Neural crest cell (in vitro differentiated cells): Measurements from ENCODE around the gene TMEM109. TPM values are rescaled to one million over a fixed set of nuclear protein-coding genes. Genes with fewer than 3 reads are reported as not detected.

Experiments
- DNase-seq: peaks from one replicate; pipeline ENCODE4 v3.0.0; 2021; ENCODE audit warnings: low read depth, mixed read lengths, low spot score
- H3K27ac Mint-ChIP-seq: one replicate; pipeline ENCODE4 v1.8.0; 2021; ENCODE audit warnings: mild to moderate bottlenecking, mixed read lengths; ENCODE audit not compliant: unreplicated experiment
- H3K27me3 Mint-ChIP-seq: 2 replicates; pipeline ENCODE4 v1.8.0; 2021; ENCODE audit warnings: low read depth, mild to moderate bottlenecking, mixed read lengths
- H3K36me3 Mint-ChIP-seq: 2 replicates; pipeline ENCODE4 v1.8.0; 2021; ENCODE audit warnings: low read depth, mild to moderate bottlenecking, mixed read lengths
- H3K4me1 Mint-ChIP-seq: 2 replicates; pipeline ENCODE4 v1.8.0; 2021; ENCODE audit warnings: mixed read lengths
- H3K4me3 Mint-ChIP-seq: one replicate; pipeline ENCODE4 v1.8.0; 2021; ENCODE audit warnings: mild to moderate bottlenecking, mixed read lengths
- H3K9me3 Mint-ChIP-seq: 2 replicates; pipeline ENCODE4 v1.8.0; 2021; ENCODE audit warnings: mixed read lengths
- CTCF ChIP-seq: fragments of 200-600 bp; sonication (generic); conservative IDR thresholded peaks from 2 replicates; pipeline ENCODE4 v1.5.0; 2021; ENCODE audit warnings: antibody characterized with exemption, mild to moderate bottlenecking
- total RNA-seq: library from RNA; stranded (reverse); gene quantifications from 2 replicates; pipeline ENCODE4 v1.2.1, GENCODE V29; 2021

TMEM109 gene
- total RNA-seq, 1 donor from 2014 or later, result 64.4 TPM

GRCh38 chr11:60876168-60876485 lies 37.8 kb upstream of the TMEM109 start:
- no peak overlapping the region for H3K27ac Mint-ChIP-seq
- no peak for TF ChIP-seq CTCF
- DNase-seq, result no peak

DNA sequence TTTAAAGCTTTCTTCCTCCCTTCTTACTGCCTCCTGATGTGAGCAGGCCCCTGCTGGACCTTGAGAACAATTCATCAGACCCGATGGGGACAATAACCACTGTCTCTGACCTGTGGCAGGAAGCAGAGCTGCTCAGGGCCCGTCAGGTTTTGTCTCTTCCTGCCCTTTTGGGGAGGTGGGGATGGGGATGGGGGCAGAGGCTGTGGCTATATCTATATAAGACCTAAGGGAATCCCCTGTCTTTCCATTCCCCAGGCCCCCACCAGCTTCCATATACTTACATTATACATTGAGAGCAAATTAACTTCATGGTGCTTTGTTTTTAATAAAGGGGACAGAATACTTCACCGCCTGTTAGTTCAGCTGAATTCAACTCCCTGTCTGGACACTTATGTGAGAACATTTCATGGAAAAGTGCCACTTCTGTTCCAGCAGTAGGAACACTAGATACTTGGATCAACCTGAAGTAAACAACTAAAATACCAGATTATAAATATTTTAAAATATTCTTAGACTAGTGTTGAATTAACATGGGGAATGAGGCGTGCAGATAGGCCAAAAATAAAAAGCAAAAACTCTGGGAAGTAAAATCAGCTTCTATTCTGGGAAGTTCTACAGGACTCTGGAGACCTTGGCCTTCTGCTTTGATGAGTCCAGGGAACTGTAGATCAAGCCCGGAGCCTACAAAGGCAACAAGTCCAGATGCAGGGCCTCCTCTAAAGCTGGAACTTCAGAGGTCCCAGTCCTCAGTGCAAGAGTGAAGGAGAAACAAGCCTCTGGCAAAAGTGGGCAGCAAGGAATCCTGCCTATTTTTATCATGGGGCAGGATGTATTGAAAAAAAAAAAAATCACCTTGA lies 35.5 kb upstream of the TMEM109 start:
- TF ChIP-seq CTCF, result no peak
- H3K4me1 Mint-ChIP-seq, result peaks cover 5% of the 10 kb centered on the region
- peaks cover 9% of the 10 kb centered on the region for H3K36me3 Mint-ChIP-seq
- DNase-seq, result no peak
- H3K4me3 Mint-ChIP-seq, result no peak overlapping the region
- H3K27me3 Mint-ChIP-seq, result no peaks in the 10 kb centered on the region
- no peaks in the 10 kb centered on the region for H3K9me3 Mint-ChIP-seq
- no peak overlapping the region for H3K27ac Mint-ChIP-seq

More at GRCh38 chr11:60876168-60876485, 37.8 kb upstream of the TMEM109 start:
- Mint-ChIP-seq H3K4me3 (no peak overlapping the region), H3K27me3 (no peaks in the 10 kb centered on the region), H3K4me1 (peaks cover 5% of the 10 kb centered on the region), H3K36me3 (no peaks in the 10 kb centered on the region), H3K9me3 (no peaks in the 10 kb centered on the region)

DNA sequence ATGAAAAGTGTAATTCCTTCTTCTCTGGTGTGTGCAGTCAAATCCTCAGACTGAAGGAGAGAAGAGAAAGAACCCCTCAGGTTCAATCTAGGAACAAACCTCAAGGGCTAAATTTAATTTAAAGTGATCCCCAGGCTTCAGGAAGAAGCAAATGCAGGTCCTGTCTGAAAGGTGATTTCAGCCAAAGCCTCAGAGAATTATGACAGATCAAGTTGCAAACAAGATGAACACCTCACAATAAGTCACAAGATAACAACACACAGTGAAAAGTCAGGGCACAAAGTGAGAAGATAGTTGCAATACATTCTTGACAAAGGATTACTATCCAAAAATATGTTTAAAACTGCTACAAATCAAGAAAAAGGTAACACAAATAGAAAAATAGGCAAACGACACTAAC lies 34.9 kb upstream of the TMEM109 start:
- Mint-ChIP-seq H3K4me3 (no peak overlapping the region), H3K36me3 (peaks cover 11% of the 10 kb centered on the region), H3K9me3 (no peaks in the 10 kb centered on the region), H3K27ac (no peak overlapping the region), H3K27me3 (no peaks in the 10 kb centered on the region), H3K4me1 (peaks cover 5% of the 10 kb centered on the region)
- no peak for TF ChIP-seq CTCF
- DNase-seq, result no peak

DNA sequence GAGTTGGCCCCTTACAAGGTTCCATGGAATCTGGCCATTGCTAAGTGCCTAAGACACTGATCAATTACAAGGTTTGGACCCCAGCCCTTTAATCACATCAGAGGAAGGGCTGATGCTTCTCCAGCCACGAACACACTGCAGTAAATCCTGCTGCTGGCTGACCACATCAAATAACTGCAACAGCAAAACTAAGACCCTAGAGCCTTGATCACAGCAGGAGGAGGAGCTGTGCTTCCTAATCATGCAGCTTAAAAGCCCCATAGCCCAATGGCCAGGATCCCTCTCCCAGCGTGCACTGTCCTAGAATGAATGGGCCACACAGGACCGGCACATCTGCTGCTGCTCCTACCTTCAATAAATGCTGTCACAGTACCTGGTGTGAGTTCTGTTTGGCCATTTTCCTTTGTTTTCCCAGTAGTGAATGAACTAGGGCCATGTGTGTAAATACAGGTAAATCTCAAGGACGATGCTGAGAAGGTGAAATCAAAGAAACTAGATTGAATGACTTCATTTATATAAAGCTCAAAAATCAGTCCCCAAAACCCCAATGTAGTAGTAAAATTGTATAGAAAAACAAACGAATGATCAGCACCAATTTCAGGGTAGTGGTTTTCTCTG lies 33.9 kb upstream of the TMEM109 start:
- no peak for DNase-seq
- Mint-ChIP-seq H3K36me3 (peaks cover 14% of the 10 kb centered on the region), H3K9me3 (no peaks in the 10 kb centered on the region), H3K4me1 (peaks cover 5% of the 10 kb centered on the region), H3K4me3 (no peak overlapping the region), H3K27me3 (no peaks in the 10 kb centered on the region), H3K27ac (no peak overlapping the region)
- no peak for TF ChIP-seq CTCF

DNA sequence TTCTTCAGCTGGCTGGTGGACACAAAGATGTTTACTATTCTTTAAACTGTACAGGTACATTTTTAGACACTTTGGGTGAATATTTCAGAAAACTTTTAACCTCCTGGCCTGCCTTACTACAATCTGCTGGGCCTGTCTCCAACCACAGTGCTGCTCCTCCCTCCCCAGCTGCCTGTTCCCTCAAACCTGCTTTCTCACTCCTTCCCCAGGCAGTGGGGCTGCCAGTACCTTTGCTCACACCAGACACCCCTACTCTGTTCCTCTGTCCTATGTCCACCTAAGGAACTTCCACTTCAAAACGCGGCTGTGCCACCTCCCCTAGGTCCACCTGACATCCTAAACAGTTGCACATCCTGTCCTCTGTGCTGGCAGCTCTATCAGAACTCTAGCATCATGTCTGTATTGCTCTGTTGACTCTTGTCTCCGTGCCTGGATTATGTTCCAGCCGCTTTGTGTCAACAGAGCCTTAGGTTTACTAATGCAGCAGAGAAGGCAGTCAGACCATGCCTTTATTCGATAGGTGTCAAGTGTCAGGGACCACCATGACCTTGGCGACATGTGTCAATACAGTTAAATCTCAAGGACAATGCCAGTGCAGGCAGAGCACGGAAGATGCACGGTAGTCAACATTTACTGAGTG lies 33.2 kb upstream of the TMEM109 start:
- TF ChIP-seq CTCF, result no peak
- no peaks in the 10 kb centered on the region for H3K27me3 Mint-ChIP-seq
- H3K36me3 Mint-ChIP-seq, result peaks cover 19% of the 10 kb centered on the region
- no peak overlapping the region for H3K27ac Mint-ChIP-seq
- H3K9me3 Mint-ChIP-seq, result no peaks in the 10 kb centered on the region
- no peak overlapping the region for H3K4me3 Mint-ChIP-seq
- no peak for DNase-seq
- peaks cover 5% of the 10 kb centered on the region for H3K4me1 Mint-ChIP-seq
